Measurements from ENCODE around the gene MYRF.

The MYRF gene

DNA sequence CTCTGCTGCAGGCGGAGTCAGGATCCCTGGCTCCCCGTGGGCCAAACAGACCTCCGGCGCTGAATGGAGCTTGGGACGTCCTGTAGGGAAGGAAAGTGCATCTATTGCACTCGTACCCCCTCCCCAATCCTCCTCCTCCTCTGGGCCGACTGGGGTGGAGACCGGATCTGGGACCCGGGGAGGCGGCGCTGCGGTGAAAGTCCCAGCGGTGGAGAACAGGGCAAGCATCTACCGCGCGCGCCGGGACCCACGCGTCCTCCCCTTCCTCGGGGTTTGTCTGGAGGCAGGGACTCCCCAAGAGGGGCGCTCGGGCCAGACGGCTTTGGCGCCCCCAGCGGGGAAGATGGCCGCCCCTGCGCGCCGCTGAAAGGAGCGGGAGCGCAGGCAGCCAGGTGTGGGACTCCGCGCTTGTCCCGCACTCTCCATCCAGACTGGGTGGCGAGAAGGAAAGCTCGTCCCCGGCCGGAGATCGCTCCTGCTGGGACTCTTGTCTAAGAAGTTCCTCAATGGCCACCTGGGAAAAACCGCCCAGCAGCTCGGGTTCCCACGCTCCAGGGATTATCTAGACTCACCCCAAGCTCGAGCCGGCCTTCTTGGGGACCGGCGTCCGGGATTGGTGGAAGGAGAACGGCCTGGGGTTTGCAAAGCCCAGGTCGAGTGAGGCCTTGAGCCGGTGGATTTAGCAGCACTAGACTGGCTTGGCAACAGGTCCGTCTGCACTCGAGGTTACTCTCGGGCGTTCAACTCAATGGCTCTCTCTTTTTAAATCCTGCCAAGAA, 76.4 kb downstream of the MYRF start:
- DNase-seq: no peak

DNA sequence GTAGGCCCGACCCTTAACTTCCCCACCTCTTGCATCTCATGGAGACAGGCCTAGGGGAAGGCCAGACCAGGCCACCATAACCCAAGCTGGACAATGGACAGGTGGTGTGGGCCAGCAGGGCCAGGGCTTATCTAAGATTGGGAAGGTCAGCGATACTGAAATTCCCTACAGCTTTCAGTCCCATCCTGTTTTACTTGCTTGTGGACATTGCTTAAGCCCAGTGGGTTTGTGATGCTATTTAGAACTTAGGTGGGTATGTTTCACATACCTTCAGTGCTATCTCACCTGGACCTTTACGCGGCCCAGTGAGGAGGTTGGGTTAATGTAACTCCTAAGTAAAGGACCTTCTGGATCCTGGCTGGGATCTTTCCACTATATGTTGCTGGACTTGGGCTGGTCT, 77.4 kb downstream of the MYRF start:
- no peak for DNase-seq

DNA sequence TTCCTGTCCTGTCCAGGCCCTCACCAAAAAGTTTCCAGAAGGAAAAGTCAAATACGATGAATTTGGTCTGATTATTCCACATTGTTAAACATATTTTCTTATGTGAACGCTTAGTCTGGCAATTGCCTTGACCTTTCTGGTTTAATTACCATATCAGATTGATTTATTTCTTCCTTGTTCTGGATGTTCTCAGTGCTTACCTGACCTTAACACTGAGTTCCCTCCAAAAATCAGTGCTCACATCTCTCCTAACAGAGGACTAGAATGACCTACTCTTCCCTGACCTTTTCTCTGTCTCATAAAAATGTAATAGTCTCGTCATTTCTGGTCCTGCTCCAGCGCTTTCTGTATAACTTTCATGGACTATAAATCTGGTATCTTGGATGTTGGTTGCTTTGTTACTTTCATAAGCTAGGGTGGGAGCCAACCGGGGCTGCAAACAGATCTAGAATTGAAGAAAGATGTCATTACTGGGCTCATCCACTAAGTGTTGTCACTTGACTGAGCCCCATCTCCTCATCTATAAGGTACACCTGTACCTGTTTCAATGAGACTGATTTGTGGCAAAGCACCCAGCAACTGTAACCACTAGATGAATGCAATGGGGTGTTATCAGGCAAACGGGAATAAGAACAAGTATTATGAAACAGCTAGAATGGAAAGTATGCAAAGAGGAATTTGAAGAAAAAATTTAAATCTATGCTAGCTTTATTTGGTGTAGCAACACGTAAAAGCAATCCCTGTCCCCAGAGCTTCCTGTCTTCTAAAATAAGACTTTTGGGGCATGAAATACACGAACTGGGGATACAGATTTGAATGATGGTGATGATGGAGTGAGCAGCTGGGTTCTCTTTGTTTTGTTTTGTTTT, 78.0 kb downstream of the MYRF start:
- no peak for DNase-seq

DNA sequence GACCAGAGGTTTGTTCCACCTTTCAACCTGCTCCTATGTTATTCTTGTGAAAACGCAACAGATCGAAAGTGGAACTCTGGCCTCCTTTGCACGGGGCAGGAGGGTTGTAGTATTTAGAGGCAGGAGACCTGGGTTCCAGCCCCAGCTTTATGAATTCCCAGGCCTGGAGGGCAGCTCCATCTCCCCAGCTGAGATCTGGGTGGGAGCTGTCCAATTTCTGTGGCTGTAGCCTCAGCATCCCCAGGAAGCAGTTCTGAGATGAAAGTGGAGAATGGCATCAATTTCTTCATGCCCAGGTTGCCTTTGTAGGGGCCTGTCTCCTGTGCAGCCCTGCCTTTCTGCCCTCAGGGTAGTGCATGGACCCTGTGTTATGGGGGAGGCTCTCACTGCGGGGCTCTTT, 79.8 kb downstream of the MYRF start:
- DNase-seq: no peak

DNA sequence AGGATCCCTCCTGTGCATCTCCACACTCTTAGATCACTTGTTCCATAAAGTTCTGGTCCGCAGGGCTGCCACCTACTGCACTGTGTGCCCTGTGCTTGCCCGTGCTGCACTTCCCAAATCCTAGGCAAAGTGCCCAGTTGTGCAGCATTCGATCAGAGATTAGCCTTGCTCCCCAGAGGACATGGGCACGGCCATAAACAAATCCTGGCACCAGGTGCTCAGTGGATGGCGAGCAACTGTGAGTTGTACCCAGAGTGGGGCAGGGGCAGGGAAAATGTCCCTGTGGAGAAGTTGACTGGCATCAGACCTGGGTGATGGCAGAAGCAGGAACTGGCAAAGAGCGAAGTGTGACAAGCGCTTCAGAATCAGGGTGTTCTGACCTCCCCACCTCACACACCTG, 80.3 kb downstream of the MYRF start:
- DNase-seq: no peak

DNA sequence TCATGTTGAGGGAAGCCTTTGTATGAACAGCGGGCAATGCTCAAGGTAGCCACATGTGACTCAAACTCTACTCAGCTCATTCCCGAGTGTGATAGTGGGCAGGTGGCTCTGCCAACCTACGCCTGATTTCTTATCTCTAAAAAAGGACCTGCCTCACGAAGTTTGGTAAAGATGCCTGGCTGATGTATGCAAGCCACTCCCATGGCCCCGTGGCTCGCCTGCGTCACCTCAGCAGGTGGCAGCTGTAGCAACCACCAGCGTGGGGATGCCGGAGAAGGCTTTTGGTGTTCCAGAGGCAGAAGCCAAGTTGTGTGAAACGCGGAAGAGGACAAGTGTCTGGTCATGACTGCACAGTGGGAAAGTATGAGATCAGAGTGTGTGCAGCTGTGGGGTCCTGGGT, 81.0 kb downstream of the MYRF start:
- DNase-seq: no peak

DNA sequence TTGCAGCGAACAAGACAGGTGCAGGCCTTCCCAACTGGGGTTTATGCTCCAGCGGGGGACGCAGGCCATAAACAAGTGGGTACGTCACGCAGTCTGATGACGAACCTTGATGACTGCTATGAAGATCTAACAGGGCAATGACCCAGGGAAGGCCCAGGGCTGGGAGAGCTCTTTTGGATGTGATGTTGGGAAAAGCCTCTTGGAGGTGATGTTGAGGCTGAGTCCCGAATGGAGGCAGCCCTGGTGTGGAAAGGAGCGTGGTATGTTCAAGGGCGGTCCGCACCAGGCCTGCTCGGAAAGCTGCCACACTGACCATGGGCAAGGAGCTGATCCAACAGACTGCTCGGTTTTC, 81.5 kb downstream of the MYRF start:
- no peak for DNase-seq

DNA sequence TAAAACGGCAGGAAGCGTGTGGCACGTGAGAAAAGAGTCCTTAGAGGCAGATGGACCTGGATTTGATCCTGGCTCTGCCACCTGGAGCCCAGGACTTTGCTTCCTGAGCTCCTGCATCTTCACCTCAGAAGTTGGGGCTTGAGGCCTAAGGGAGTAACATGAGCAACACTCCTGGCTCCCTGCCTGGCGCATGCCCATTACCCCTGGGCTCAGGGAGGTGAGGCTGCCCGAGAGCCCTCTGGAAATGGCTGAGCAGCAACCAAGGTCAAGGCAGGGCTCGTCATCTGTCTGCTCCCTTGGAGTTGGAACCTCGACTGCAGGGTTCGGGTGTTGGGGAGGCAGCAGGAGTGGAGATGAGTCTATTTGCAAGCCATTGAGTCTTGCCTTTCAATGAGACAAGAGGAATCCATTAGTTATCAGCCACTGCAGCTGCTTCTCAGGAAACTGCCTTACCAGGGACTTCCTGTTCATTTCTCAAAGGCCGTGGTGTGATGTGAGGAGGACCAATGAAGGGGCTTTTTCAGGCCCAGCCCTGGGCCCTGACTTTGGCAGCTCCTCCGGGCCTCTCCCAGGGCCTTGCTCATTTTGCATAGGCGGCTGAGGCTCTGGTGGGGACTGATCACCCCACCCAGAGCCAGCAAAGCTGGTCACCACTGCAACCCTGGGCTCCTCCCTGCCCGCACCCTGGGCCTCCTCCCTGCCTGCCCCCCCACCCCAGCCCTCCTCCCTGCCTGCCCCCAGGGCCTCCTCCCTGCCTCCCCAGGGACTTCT, 82.0 kb downstream of the MYRF start:
- no peak for DNase-seq

DNA sequence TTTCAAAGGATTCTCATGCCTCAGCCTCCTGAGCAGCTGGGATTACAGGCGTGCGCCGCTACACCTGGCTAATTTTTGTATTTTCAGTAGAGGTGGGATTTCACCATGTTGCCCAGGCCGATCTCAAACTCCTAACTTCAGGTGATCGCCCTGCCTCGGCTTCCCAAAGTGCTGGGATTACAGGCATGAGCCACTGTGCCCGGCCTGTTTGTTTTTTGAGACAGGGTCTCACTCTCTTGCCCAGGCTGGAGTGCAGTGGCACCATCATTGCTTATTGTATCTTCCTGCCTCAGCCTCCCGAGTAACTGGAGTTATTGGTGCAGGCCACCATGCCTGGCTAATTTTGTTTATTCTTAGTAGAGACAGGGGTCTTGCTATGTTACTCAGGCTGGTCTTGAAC, 83.8 kb downstream of the MYRF start:
- DNase-seq: no peak

DNA sequence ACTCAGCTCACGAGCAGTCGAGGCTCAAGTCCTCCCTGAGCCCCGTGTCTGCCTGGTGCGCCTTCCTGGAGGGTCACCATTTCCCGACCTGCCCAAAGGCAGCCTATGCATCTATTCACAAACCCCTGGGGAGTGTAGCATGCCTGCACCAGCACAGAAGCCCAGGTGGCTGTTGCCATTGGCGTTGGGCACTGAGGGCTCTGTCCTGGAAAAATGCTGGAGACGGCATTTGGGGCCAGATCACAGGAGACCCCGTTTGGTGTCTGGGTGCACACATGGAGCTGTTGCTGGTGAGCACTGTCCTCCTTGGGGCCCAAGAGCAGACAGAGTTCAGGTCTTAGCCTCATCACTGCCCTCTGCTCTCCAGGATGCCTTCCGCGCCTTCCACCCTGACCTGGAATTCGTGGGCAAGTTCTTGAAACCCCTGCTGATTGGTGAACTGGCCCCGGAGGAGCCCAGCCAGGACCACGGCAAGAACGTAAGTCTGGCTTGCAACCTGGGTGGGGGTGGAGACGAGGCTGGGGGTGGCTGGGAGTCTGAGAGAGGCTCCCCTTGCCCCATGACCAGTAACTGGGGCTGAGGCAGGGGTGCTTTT, 85.1 kb downstream of the MYRF start:
- DNase-seq: no peak
